ENCODE results near the gene SKAP2. TPM values are rescaled to one million over a fixed set of nuclear protein-coding genes. Genes with fewer than 3 reads are reported as not detected.

The SKAP2 gene
- total and polyA plus RNA-seq, 10 of the 15 experiments (the other 5 are each of a cell fraction or from before 2014, with no cell fraction given) = 10.9 to 40.6 (median 23.5) TPM

DNA sequence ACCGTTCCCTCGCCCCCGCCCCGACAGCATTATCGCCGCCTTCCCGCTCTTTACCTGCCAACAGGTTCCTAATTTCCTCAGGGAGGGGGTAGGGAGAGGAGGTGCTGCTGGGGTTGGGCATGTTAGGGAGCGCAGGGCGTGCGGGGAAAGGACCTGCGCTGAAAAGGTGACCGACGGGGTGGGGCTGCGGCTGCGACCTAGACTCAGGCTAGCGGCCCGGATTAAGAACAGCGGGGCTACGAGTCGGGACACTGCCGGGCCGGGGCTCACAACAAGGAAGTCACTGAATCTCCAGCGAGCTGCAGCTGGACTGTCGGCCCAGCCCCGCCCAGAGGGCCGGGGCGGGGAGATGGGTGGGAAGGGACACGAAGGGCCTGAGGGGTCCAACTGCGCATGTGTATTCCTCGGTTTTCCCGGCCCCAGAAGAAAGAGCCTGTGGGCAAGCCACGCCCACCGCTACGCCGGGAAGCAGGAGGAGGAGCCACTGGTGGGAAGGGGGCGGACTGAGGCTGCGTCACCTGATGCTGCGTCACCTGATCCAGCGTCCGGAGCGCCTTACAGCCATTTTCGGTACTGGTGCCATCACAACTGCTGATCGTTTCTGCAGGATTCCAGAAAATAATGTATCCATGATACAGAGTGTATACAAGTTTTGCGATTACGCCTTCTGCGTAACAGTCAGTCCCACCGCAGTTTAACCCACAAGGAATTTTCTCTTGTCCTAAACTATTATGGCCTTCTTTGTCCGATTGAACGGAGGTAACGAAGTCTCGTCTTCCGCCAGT is at the start of gene SKAP2 (continued):
- TF ChIP-seq, protein P1, sequence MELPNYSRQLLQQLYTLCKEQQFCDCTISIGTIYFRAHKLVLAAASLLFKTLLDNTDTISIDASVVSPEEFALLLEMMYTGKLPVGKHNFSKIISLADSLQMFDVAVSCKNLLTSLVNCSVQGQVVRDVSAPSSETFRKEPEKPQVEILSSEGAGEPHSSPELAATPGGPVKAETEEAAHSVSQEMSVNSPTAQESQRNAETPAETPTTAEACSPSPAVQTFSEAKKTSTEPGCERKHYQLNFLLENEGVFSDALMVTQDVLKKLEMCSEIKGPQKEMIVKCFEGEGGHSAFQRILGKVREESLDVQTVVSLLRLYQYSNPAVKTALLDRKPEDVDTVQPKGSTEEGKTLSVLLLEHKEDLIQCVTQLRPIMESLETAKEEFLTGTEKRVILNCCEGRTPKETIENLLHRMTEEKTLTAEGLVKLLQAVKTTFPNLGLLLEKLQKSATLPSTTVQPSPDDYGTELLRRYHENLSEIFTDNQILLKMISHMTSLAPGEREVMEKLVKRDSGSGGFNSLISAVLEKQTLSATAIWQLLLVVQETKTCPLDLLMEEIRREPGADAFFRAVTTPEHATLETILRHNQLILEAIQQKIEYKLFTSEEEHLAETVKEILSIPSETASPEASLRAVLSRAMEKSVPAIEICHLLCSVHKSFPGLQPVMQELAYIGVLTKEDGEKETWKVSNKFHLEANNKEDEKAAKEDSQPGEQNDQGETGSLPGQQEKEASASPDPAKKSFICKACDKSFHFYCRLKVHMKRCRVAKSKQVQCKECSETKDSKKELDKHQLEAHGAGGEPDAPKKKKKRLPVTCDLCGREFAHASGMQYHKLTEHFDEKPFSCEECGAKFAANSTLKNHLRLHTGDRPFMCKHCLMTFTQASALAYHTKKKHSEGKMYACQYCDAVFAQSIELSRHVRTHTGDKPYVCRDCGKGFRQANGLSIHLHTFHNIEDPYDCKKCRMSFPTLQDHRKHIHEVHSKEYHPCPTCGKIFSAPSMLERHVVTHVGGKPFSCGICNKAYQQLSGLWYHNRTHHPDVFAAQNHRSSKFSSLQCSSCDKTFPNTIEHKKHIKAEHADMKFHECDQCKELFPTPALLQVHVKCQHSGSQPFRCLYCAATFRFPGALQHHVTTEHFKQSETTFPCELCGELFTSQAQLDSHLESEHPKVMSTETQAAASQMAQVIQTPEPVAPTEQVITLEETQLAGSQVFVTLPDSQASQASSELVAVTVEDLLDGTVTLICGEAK (IDR thresholded peaks at IDR 0.05; ENCODE audit: borderline replicate concordance) = no peak; the same call in 1 of the 2 replicates
- no peak for TF ChIP-seq RUNX3 (IDR thresholded peaks at IDR 0.05; ENCODE audit: low read length)
- TF ChIP-seq YY1 (IDR thresholded peaks at IDR 0.05; ENCODE audit: low read depth, low read length) = peak; percentile 95
- no peak for TF ChIP-seq NFYB (IDR thresholded peaks at IDR 0.05; ENCODE audit: insufficient read depth, low read depth, low read length)
- peak; percentile 99 for TF ChIP-seq RAD51 (IDR thresholded peaks at IDR 0.05)
- no peak for TF ChIP-seq HDAC6 (IDR thresholded peaks at IDR 0.05; ENCODE audit: unreplicated experiment)
- TF ChIP-seq IKZF1 (conservative IDR thresholded peaks at IDR 0.05) = peak; percentile 91
- no peak for TF ChIP-seq BRCA1 (IDR thresholded peaks at IDR 0.05; ENCODE audit: low read depth, low read length)
- TF ChIP-seq, protein P2, sequence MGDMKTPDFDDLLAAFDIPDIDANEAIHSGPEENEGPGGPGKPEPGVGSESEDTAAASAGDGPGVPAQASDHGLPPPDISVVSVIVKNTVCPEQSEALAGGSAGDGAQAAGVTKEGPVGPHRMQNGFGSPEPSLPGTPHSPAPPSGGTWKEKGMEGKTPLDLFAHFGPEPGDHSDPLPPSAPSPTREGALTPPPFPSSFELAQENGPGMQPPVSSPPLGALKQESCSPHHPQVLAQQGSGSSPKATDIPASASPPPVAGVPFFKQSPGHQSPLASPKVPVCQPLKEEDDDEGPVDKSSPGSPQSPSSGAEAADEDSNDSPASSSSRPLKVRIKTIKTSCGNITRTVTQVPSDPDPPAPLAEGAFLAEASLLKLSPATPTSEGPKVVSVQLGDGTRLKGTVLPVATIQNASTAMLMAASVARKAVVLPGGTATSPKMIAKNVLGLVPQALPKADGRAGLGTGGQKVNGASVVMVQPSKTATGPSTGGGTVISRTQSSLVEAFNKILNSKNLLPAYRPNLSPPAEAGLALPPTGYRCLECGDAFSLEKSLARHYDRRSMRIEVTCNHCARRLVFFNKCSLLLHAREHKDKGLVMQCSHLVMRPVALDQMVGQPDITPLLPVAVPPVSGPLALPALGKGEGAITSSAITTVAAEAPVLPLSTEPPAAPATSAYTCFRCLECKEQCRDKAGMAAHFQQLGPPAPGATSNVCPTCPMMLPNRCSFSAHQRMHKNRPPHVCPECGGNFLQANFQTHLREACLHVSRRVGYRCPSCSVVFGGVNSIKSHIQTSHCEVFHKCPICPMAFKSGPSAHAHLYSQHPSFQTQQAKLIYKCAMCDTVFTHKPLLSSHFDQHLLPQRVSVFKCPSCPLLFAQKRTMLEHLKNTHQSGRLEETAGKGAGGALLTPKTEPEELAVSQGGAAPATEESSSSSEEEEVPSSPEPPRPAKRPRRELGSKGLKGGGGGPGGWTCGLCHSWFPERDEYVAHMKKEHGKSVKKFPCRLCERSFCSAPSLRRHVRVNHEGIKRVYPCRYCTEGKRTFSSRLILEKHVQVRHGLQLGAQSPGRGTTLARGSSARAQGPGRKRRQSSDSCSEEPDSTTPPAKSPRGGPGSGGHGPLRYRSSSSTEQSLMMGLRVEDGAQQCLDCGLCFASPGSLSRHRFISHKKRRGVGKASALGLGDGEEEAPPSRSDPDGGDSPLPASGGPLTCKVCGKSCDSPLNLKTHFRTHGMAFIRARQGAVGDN (IDR thresholded peaks at IDR 0.05) = peak; percentile 76
- peak in 1 of 2 experiments; percentile 53; a peak in 1 of 3 replicates for TF ChIP-seq EGR1 (IDR thresholded peaks at IDR 0.05; ENCODE audit: borderline replicate concordance in 1 of 2, low read depth in 2 of 2, low read length in 2 of 2)
- TF ChIP-seq FOS (IDR thresholded peaks at IDR 0.05; ENCODE audit: borderline replicate concordance, extremely low read depth, insufficient read length) = peak; percentile 16
- no peak for TF ChIP-seq SMC3 (IDR thresholded peaks at IDR 0.05; ENCODE audit: borderline replicate concordance, low read length)
- TF ChIP-seq LARP7 (IDR thresholded peaks at IDR 0.05) = no peak; the same call in 1 of the 2 replicates
- no peak for TF ChIP-seq CHD2 (IDR thresholded peaks at IDR 0.05; ENCODE audit: borderline replicate concordance, low read depth, low read length)
- no peak for TF ChIP-seq ZBTB4 (CRISPR knock-in tag; IDR thresholded peaks at IDR 0.05)
- TF ChIP-seq TCF12 (IDR thresholded peaks at IDR 0.05; ENCODE audit: low read depth, low read length) = peak; percentile 5; the same call in 1 of the 2 replicates
- TF ChIP-seq MYC (IDR thresholded peaks at IDR 0.05; ENCODE audit: insufficient read depth, insufficient read length, insufficient replicate concordance, low read length, severe bottlenecking) = no peak
- no peak for TF ChIP-seq MEF2A (IDR thresholded peaks at IDR 0.05; ENCODE audit: insufficient read depth, low read depth, low read length)

Measured in GM12878 (cell line).